ENCODE data around the gene EBF3. TPM values are rescaled to one million over a fixed set of nuclear protein-coding genes. Genes with fewer than 3 reads are reported as not detected.
"Not testable (repeated sequence)": the region's sequence is repeated elsewhere in the genome, so short reads cannot be mapped to it uniquely, and the experiment has no call there.

The EBF3 gene
- total RNA-seq, 1 experiment from 2014 or later = 0.12 TPM

DNA sequence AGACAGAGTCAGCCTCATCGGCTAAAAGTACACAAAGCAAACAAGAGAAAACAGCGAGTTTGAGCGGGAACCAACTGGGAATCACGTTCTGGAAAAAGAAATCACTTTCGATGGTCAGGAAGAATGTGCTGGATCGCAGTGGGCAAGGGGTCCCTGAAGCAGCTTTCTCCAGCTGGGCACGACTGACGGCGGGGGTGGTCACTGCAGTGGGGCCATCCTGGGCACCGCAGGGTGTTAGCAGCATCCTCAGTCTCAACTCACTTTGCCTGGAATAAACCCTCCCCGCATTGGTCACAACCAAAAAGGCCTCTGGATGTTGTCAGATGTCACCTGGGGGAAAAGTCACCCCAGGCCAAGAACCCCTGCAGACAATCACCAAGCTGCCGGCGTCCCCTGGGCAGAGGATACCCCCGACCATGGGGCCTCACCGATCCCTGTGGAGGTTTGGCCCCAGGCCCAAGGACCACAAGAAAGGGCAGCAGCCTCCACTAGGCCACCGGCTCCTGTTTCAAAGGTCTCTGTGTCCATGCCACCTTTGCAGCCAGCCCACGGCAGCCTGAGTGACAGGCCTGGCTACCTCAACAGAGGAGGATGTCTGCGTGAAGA is 42.9 kb downstream of the EBF3 start (continued):
- TF ChIP-seq, protein P1, sequence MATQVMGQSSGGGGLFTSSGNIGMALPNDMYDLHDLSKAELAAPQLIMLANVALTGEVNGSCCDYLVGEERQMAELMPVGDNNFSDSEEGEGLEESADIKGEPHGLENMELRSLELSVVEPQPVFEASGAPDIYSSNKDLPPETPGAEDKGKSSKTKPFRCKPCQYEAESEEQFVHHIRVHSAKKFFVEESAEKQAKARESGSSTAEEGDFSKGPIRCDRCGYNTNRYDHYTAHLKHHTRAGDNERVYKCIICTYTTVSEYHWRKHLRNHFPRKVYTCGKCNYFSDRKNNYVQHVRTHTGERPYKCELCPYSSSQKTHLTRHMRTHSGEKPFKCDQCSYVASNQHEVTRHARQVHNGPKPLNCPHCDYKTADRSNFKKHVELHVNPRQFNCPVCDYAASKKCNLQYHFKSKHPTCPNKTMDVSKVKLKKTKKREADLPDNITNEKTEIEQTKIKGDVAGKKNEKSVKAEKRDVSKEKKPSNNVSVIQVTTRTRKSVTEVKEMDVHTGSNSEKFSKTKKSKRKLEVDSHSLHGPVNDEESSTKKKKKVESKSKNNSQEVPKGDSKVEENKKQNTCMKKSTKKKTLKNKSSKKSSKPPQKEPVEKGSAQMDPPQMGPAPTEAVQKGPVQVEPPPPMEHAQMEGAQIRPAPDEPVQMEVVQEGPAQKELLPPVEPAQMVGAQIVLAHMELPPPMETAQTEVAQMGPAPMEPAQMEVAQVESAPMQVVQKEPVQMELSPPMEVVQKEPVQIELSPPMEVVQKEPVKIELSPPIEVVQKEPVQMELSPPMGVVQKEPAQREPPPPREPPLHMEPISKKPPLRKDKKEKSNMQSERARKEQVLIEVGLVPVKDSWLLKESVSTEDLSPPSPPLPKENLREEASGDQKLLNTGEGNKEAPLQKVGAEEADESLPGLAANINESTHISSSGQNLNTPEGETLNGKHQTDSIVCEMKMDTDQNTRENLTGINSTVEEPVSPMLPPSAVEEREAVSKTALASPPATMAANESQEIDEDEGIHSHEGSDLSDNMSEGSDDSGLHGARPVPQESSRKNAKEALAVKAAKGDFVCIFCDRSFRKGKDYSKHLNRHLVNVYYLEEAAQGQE (IDR thresholded peaks at IDR 0.05; ENCODE audit: low read depth) = no peak

DNA sequence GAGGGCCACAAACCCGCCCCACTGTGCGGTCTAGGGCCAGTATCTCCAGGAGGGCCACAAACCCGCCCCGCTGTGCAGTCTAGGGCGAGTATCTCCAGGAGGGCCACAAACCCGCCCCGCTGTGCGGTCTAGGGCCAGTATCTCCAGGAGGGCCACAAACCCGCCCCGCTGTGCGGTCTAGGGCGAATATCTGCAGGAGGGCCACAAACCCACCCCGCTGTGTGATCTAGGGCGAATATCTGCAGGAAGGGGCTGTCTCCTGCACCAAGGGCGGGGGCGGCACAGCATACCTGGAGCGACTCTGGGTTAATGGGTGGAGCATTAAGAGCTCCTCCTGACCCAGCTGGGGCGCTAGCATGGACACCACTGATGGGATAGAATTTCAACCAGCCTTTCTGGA is 43.9 kb downstream of the EBF3 start:
- H3K79me2 ChIP-seq (ENCODE audit: insufficient read depth, low read length); H3K9me2 ChIP-seq (ENCODE audit: insufficient read depth); DNase-seq (ENCODE audit: low read depth, low spot score); H3K4me2 ChIP-seq (ENCODE audit: low read length); CTCF ChIA-PET; H3K9ac ChIP-seq (ENCODE audit: low read length); H3K27me3 ChIP-seq (ENCODE audit: insufficient read depth, low read length); intact Hi-C loops (cut with micrococcal nuclease); H4K20me1 ChIP-seq (ENCODE audit: insufficient read depth); ATAC-seq; H2AFZ ChIP-seq (ENCODE audit: low read depth, low read length, poor library complexity, severe bottlenecking); POLR2A ChIA-PET; H3K36me3 ChIP-seq (ENCODE audit: control insufficient read depth in 1 of 2, insufficient read depth in 2 of 2, low read length in 2 of 2); H3K4me1 ChIP-seq (ENCODE audit: control insufficient read depth in 1 of 2, insufficient read depth in 2 of 2, low read length in 2 of 2); H3K4me3 ChIP-seq (replicated peaks in 1 of 2; ENCODE audit: low read depth in 1 of 2, low read length in 2 of 2); BruUV-seq (replicated peaks); H3K9me3 ChIP-seq (ENCODE audit: control insufficient read depth in 1 of 2, insufficient read depth in 1 of 2, low read depth in 1 of 2, low read length in 2 of 2); RAD21 ChIA-PET (ENCODE audit: low non-redundant PET in 1 of 2, low total read pairs in 2 of 2, uncharacterized antibody in 2 of 2, unreplicated experiment in 2 of 2); H3K27ac ChIP-seq (ENCODE audit: low read depth, low read length): not testable (repeated sequence)

DNA sequence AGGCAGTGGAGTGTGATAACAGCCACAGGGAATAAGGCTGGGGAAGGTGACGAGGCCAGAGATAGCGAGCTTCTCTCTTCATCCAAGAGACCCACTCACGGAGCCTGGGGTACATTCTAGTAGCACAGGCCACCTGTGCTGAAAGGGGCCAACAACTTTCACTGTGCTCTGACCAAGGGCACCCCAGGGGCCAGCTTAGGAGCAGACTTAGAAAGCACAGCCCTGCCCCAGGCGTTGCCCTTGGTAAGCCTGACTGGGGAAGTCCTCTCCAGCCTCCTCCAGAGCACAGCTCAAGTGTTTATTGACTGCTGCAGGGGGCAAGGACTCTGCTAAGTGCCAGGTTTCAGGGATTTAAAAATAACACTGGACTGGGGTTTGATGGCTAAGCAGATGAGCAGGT is 44.7 kb downstream of the EBF3 start:
- Histone ChIP-seq H3K27ac (ENCODE audit: low read depth, low read length) (no peak overlapping the region), H3K79me2 (ENCODE audit: insufficient read depth, low read length) (no peaks in the 10 kb centered on the region), H3K4me3 (replicated peaks in 1 of 2; ENCODE audit: low read depth in 1 of 2, low read length in 2 of 2) (no peak overlapping the region), H3K4me2 (ENCODE audit: low read length) (no peak overlapping the region), H3K9ac (ENCODE audit: low read length) (no peak overlapping the region), H3K4me1 (ENCODE audit: control insufficient read depth in 1 of 2, insufficient read depth in 2 of 2, low read length in 2 of 2) (no peaks in the 10 kb centered on the region), H2AFZ (ENCODE audit: low read depth, low read length, poor library complexity, severe bottlenecking) (no peak overlapping the region), H4K20me1 (ENCODE audit: insufficient read depth) (no peaks in the 10 kb centered on the region), H3K9me3 (ENCODE audit: control insufficient read depth in 1 of 2, insufficient read depth in 1 of 2, low read depth in 1 of 2, low read length in 2 of 2) (no peaks in the 10 kb centered on the region), H3K27me3 (ENCODE audit: insufficient read depth, low read length) (no peaks in the 10 kb centered on the region), H3K9me2 (ENCODE audit: insufficient read depth) (no peaks in the 10 kb centered on the region), H3K36me3 (ENCODE audit: control insufficient read depth in 1 of 2, insufficient read depth in 2 of 2, low read length in 2 of 2) (no peaks in the 10 kb centered on the region)
- BruUV-seq (replicated peaks) = no TSS peak
- TF ChIP-seq FOSL1 (IDR thresholded peaks at IDR 0.05; ENCODE audit: low read depth) = no peak
- TF ChIP-seq, protein P2, sequence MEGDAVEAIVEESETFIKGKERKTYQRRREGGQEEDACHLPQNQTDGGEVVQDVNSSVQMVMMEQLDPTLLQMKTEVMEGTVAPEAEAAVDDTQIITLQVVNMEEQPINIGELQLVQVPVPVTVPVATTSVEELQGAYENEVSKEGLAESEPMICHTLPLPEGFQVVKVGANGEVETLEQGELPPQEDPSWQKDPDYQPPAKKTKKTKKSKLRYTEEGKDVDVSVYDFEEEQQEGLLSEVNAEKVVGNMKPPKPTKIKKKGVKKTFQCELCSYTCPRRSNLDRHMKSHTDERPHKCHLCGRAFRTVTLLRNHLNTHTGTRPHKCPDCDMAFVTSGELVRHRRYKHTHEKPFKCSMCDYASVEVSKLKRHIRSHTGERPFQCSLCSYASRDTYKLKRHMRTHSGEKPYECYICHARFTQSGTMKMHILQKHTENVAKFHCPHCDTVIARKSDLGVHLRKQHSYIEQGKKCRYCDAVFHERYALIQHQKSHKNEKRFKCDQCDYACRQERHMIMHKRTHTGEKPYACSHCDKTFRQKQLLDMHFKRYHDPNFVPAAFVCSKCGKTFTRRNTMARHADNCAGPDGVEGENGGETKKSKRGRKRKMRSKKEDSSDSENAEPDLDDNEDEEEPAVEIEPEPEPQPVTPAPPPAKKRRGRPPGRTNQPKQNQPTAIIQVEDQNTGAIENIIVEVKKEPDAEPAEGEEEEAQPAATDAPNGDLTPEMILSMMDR (IDR thresholded peaks at IDR 0.05 in 2 of 3, conservative IDR thresholded peaks at IDR 0.05 in 1 of 3; ENCODE audit: borderline replicate concordance in 1 of 3, insufficient read depth in 1 of 3, low read depth in 2 of 3, low read length in 2 of 3) = no peak
- no peak for TF ChIP-seq EZH2 (IDR thresholded peaks at IDR 0.05)
- no peak for TF ChIP-seq CEBPB (IDR thresholded peaks at IDR 0.05; ENCODE audit: low read depth)
- CTCF ChIA-PET = no interaction called here
- RAD21 ChIA-PET (ENCODE audit: low non-redundant PET in 1 of 2, low total read pairs in 2 of 2, uncharacterized antibody in 2 of 2, unreplicated experiment in 2 of 2) = no interaction called here
- no peak for DNase-seq (ENCODE audit: low read depth, low spot score)
- ATAC-seq = no peak
- POLR2A ChIA-PET = no interaction called here
- intact Hi-C loops (cut with micrococcal nuclease) = no loop called here

Data from HCT116 (cell line).